IPS-NIHi11 (cell line): Measurements from ENCODE around the gene LTBP3.

Experiments
- DNase-seq: peaks from one replicate; pipeline ENCODE4 v3.0.0; 2012; ENCODE audit warnings: mixed read lengths, low spot score

LTBP3 gene

DNA sequence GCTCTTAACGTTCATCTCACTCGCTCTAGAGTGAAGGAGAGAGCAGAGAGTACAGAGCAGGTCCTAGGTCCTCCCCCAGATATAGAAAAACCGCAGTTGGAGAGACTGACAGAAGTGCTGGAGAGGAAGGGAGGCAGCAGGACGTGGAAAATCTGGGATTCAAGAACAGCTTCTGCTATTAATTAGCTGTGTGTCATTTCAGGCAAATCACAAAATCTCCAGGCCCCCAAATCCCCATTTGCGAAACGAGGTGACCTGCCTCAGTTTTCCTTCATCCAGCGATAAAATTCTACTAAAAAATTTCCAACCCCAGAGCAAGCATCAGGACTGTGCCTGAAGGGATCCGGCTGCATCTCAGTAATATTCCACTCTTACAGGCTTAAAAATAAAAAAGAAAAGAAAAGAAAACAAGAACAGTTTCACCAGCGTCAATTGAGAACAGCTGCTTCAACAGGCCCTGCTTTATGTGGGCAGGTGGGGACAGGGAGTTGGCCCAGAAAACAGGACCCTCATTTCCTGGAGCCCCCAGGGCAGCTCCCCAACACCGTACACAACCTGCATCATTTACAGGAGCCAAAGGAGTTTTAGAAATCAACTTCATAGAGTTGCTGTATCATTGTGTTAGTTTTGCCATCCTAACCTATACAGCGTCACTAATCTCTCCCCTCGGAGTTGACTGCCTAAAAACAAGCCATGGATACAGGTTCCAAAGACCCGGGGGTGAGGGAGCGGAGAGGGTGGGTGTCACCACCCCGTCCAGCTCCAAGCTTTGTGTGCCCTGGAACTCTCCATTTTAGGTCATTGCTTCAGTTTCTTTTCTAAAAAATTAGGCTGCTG, 61.6 kb downstream of the LTBP3 start:
- no peak for DNase-seq

DNA sequence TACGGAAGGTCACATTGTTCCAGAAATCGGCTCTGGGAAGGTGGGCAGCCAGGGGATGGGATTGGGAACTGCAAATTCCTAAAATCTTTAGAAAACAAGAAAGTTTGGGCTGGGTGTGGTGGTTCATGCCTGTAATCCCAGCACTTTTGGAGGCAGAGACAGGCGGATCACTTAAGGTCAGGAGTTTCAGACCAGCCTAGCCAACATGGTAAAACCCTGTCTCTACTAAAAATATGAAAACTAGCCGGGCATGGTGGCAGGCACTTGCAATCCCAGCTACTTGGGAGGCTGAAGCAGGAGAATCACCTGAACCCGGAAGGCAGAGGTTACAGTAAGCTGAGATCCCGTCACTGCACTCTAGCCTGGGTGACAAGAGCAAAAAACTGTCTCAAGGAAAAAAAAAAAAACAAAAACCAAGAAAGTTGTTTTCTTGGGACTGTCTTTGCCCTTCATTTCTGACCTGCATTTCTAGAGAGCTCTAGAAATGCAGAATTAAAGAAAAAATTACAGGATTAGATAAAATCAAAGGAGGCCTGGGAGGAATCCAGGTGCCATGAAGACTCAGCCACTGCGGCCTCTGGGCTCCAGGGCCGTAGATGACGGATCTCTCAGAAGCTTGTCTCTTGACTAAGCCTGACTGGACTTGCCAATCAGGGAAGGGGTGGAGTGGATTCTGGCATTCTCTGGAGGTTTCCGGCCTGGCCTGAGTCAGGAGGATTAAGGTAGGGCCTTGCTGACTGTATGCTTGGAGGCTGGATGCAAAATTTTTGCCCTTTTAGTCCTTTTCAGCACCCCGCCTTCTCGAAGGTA, 64.6 kb downstream of the LTBP3 start:
- no peak for DNase-seq

DNA sequence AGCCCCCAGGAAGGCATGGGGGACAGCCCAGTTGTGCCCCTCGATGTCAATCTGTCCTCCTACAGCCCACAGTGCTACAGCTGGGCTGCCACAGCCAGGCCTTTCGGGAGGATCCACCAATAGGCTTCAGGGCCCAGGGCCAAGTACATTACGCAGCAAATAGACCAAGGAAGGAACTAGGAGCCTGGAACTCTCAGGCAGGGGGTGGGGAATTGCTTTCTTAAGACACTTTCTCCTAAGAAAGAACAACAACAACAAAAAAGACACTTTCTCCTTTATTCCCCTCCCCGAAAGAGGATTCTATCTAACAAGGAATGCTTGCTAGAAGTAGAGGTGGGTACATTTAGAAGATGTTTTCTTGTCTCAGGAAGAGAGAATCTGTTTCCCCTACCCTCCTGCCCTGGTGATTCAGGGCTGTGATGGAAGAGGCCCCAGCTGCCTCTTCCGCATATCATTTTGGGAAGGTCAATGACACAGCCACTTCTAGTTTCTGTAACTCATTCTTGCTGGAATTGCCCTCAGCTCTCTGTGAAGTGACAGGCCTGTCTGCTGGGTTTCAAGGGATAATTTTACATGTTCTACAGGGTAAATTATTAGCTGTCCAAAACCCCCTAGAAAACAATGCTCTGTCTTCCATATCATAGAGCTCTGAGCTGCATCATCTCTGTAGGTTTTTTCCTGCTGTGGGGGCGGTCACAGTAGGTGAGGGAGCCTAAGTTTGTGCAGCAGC, 65.4 kb downstream of the LTBP3 start:
- no peak for DNase-seq

DNA sequence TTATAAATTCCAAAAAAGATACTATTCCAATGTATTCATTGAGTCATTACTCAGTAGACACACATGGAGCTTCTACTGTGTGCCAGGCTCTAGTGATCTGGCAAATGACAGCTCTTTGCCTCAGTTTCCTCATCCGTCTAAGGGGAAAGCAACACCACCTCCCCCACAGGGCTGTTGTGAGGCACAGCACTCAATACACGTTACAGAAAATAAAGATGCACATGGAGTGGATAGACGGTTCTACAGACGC, 65.8 kb downstream of the LTBP3 start:
- DNase-seq = no peak

DNA sequence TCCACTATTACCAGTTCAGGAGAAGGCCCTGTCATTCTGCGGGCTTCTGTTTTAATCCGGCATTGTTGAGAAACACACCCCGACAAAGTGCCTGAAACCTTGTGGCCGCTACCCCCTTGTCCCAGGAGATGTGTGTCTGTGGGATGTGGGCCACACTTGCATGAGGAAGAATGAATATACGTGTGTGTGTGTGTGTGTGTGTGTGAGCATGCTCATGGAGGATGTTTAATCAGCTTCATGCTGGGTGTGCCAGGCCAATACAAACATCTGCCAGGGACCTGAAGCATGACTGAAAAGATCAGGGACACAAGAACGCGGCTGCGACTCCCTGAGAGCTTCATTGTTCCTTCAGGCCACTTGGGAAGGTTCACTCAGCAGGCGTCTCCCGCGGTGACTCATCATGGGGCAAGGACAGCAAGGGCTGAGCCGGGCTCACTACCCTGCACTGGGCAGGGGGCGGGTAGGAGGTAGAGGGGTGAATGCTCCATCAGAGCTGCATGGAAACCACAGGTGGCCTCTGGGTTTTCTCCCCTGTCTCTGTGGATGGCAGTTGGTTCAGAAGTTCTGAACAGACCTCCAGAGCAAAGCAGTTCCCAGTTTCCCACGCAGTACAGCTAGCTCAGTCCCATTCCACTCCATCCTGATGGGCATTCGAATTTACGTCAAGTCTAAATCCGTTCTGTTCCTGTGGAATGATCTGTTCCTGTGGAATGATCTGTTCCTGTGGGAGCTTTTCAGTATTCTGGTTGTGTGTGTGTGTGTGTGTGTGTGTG, 66.4 kb downstream of the LTBP3 start:
- DNase-seq = no peak

DNA sequence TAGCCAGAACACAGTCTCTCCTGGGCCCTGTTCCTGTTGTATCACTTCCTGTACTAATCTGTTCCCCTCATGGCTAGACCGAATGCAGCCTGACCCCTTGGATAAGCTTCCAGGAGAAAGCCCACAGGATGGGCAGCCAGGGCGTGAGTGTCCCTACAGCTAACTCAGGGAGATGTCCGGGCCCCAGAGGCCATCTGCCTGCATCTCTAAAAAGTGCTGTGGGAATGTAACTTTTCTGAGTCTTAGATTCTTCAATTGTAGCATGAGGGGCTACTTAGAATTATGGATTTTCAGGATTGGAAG, 67.0 kb downstream of the LTBP3 start:
- no peak for DNase-seq

DNA sequence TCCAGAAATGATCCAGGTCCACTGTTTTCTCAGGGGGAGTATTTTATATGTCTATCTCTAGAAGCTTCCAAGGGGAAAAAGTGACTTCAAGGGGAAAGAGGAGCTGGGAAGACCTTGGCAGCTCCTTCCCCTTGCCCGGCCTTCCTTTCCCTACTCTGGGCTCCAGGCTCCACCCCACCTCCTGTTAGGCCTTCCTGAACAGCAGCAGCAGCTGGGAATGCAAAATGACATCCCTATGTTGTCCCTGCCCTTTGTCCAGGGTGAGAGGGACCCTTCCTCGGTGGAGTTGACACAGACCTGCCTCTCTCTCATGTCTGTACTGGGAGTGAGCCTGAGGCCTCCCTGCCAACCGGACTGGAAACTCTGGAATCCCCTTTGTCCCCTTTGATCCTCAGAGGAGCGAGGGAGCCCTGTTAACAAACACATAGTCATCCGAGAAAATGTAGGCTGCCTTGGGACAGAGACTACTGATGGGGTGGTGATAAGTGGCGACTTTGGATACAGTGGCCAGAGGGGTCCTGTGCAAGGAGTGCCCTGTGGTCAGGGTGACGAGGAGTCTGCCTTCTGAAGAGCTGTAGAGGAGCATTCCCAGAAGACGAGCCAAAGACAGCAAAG, 68.3 kb downstream of the LTBP3 start:
- DNase-seq = no peak

DNA sequence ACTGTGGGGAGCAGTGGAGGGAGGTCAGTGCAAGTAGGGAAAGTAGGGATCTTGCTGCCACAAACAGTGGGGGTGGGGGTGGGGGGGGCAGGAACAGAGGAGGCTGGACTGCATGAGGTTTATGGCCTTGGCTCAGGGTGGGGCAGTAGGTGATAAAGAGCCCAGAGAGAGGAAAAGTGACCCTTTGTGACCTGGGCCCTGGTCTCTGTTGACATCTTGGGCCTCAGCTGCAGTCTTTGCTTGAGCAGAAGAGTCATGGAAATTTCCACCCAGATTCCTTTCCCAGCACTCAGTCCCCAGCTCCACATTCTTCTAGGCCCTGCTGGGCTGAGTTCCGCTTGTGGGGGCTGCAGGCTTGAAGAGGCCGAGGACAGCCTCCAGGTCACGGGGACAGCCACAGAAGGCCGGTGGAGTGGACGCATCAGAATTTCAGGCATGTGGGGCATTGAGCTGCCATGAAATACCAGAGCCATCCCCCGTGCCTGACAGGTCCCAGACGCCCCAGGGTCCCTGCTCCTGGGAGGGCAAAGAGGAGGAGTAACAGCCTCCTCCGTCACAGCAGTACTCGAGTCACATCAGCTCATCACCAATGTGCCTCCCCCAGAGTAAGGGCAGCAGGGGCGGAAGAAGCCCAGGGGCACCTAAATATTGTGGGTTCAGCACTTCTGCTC, 69.0 kb downstream of the LTBP3 start:
- DNase-seq = no peak
